Stimulated activated CD4-positive, alpha-beta T cell treated with anti-CD3 and anti-CD28 coated beads, Interleukin-15, amount 100 ng/mL, for 24 hours (primary cell): ENCODE data around the gene ENTPD2.

ENCODE experiments used
- DNase-seq: peaks from one replicate; pipeline ENCODE4 v3.0.0-alpha.2; 2020

ENTPD2 gene

DNA sequence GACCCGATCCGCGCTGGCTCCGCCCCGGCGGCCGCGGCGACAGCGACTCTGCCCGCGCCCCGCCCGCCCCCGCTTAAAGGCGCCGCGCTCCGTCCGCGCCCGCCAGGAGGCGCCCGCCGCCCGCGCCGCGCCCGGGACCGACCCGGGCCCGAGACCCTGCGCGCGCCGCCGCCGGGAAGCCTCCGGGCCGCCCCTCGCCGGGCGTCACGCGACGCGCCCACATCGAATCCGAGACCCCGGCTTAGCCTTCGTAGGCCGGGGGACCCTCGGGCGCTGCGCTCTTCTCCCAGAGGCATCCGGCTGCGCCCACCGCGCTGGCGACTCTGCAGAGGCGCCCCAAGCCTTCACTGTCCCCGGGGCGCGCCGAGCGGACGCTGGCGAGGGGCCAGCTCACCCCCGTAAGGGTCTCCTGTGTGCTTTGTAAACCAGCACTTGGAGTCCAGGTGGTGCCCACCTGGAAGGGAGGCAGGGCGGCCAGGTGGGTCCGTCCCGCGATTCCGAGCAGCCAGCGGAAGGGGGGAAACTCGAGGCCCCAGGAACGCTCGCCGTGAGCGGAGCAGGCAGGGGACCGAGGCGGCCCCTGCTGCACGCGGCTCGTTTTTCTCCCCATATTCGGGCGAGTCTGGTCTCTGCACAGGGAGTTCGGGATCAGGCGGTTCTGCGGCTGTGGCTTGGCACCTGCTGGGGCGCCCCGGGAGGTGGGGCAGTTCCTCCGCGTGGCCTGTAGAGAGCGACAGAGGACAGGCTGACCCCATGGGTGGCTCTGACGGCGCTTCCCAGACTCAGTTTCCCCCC, 25.4 kb downstream of the ENTPD2 start:
- peak; percentile 80 for DNase-seq

- no peak for DNase-seq
Measured at GRCh38 chr9:137027369-137028262, 26.2 kb downstream of the ENTPD2 start, which contains the start of gene ABCA2. Gene ABCA2 (minus strand): TSS chr9:137028237. CDS start chr9:137028140, 97 bp downstream.

- DNase-seq, result no peak
Measured at GRCh38 chr9:137026828-137027227, 27.0 kb downstream of the ENTPD2 start.

DNA sequence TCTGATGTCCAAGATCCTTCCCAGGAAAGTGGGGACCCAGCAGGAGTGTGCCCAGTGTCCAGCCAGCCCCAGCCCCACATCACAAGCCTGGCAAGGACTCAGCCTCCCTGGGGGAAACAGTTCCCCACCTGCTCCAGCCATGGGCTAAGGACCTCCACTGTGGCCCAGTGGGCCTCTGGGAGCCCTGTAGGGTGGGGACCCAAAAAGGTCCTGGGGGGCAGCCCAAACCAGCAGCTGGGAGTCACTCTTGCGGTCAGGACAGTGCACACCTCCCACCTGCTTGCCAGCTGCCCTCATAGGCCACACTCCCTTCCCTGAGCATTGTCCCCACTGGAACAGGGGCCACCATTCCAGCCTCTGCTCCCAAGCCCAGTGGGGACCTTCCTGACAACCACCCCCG, 27.5 kb downstream of the ENTPD2 start:
- no peak for DNase-seq

DNA sequence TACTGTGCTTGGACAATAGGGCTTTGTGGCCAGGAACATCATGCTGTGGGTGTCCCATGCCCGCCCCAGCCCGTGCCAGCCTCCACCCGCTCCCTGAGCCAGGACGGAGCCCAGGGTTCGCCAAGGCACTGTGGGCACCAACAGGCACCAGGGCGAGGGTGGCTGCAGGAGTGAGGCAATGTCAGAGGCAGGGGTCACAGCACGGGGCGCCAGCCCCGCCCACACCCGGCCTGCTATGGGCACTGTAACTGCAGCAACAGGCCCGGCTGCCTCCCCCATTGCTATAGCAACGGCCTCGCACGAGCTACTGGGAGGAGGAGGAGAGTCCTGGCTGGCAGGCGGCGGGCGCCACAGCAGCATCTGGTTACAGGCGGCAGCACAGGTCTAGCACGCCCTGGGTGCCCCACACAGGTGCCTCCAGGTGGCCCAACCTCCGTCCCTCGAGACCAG, 28.3 kb downstream of the ENTPD2 start:
- DNase-seq, result no peak

DNA sequence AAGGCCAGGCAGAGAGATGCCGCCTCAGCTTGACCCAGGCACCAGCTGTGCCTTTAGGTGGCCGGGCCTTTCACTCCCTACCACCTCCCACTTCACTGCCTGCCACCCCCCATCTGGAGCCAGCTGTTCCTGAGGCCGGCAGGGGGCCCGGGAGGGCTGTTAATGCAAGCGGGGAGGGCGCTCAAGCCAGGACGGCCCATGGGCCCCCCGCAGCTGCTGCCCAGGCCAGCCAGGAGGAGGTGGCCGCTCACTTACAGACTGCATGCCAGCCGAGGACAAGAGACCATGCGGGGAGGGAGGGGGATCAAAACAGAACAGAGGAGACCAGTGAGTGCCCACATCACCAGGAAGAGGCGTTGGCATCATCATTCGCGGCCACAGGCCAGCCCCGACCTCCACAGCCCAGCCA, 30.3 kb downstream of the ENTPD2 start:
- DNase-seq, result no peak

DNA sequence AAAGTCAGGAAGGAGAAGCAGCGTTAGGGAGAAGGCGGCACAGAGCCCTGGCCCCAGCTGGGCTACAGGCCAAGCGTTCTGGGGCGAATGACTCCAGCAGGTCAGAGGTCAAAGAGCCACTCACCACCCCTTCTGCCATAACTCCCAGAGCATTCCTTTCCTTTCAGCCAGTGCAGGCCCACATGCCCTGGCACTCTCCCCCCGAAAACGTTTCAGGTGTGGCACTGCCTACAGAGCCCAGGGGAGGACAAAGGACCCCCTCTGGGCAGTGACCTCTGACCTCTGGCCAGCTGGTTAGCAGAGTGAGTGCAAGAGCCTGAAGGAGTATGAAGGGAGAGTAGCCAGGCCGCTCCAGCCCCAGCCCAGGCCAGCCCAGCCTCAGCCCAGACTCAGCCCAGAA, 30.7 kb downstream of the ENTPD2 start:
- DNase-seq, result no peak

- no peak for DNase-seq
Measured at GRCh38 chr9:137022662-137023008, 31.2 kb downstream of the ENTPD2 start.

- DNase-seq, result peak; percentile 88
Measured at GRCh38 chr9:137021979-137022661, 31.7 kb downstream of the ENTPD2 start.

DNA sequence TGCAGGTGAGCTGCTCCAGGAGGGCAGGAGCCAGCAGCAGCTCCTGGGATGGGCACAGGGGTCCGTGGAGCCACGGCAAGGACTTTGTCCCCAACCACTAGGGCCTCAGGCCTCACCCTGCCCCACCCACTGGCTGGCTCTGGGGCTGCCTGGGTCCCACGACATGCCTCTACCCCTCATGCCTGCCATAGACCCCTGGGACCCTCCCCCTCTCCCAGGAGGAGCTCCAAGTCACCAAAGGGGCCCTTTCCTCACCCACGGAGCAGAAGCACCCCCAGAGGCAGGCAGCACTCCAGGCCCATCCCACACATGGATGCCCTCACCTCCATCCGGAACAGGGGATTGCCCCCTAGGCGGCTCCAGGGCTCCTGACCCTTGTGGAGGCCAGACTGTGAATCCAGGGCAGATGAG, 32.3 kb downstream of the ENTPD2 start:
- no peak for DNase-seq

DNA sequence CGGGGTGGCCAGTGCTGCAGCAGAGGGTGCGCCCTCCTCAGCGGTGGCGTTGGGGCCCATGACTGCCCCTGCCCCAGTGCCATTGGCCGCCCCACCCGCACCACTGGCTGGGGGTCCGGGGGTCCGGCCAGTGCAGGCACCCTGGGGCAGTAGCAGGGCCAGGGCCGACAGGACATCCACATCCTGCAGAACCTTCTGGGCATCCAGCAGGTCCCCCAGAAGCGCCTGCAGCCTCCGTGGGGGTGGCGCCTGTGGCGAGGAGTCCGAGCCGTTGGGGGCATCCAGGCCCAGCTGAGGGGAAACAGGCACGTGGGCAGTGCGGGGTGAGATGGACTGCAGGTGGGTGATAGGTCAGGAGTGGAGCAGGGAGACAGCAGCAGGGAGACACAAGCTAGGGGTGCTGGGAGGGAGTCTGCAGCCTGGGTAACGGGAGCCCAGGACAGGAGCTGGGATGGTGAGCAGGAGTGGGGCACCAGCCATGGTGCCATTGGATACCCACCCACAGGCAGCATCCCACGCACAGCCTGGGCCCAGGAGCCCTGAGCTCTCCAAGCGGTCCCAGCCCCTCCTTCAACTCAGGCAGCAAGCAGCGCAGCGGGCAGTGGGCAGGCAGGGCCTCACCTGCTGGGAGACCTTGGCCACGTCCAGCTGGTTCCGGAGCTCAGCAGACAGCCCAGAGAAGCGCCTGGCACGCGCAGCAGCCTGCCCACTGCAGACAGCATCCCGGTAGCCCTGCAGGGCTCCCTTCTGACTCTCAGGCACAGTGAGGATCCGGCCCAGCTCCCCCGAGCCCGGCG, 32.9 kb downstream of the ENTPD2 start:
- no peak for DNase-seq

DNA sequence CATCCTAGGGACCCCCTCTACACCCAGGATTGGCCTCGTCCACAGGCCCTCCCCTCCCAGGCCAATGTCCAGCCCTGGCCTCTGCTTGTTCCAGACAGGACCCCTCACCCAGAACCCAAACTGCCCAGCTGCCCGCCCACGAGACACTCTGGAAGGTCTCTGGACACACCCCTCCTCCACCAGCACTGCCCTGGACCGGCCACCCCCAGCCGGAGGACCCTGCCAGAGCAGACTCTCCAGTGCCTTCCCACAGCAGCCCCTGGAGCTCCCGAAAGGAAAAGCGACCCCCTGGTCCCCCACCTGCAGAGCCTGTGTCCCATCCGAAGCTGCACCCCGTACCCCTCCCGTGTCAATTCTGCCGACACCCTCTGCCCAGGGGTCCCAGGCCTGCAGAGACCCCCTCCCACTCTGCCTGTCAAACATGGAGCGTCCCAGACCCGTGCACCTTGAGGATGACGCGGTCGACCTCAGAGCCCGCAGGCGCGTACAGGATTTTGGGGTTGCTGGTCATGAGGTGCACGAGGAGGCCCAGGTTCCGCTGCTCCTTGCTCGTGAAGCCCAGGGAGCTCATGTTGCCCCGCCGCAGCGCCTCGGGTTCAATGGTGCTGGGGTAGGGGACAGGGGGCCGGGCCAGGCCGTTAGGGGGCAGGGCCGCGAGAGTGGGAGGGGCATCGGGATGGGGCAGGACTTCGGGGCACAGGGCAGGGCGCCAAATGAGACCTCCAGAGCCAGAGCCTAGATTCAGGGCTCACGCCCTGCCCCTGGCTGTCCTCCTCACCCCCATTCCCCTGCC, 33.8 kb downstream of the ENTPD2 start:
- DNase-seq, result no peak

- no peak for DNase-seq
Measured at GRCh38 chr9:137018761-137019559, 34.9 kb downstream of the ENTPD2 start.

DNA sequence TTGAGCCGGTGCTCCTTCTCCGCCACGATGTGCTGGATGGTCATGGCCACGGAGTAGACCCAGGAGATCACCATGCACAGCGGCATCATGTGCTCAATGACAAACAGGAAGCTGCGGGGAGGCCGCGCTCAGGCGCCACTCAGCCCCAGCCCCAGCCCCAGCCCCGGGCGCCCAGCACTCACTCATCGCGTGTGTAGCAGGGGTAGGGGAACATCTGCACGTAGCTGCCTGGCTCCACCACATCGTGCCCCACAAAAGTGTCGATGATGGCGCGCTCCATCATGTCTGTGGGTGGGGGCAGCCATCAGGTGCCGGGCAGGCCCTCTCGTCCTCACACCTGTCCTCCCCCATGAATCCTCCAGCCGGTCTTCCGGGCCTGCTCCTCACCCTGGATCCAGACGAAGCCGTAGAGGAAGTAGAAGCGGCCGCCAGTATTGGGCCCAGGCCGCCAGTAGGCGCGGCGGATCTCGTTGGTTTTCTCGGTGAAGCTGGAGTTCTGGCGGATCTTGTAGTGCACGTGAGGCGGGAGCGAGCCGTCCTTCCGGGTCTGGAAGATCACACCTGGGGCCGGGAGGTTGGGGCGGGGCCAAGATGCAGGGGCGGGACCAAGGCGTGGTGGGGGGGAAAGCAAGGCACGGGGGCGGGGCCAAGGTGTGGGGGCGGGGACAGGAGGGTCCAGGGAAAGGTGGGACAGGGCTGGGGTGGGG, 35.9 kb downstream of the ENTPD2 start:
- DNase-seq, result no peak

DNA sequence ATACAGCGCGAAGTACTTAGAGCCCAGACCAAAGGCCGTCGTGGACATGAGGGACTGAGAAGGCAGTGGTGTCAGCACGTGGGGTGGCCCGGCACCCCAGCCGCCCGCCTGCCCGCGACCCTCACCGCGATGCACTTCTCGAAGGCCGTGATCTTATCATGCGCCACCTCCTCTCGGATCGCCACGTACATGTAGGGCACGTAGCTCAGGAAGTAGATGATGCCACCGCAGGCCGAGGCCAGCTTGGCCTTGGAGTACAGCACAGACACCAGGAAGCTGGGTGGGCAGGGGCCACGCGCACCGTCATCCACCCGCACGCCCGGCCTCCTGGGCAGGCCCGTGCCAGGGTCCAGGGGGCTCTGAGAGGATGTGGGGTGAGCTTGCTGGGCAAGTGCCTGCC, 36.8 kb downstream of the ENTPD2 start:
- no peak for DNase-seq

DNA sequence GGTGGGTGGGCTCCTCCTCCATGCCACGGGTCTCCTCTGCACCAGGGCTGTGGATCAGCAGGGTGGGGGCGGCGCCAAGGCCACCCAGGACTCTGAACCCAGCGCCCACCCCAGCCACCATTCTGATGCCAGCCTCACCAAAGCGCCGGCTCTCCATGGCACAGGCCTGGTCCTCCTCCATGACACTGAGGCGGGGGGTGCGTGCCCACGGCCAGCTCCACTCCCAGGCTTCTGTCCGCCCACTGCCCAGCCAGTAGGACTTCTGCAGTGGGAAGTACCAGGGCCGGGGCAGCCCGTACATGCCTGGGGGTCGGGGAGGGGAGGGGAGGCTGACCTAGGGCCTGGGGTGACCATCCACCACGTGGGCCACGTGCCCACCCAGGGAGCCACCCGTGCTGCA, 37.4 kb downstream of the ENTPD2 start:
- DNase-seq, result no peak

DNA sequence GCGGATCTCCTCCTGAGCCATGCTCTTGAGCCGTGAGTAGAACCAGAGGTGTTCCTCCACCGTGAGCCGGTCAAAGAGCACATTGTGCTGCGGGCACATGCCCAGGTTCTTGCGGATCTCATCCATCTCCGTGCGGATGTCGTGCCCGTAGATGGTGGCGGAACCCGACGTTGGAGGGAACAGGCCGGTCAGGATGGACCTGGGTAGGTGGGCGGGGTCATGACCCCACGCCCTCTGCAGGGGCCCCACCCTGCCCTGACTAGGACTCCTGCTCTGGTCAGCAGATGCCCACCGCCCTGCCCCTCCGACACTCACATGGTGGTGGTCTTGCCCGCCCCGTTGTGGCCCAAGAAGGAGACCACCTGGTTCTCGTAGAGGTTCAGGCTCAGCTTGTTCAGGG, 37.9 kb downstream of the ENTPD2 start:
- DNase-seq, result no peak

GRCh38 chr9:137015540-137015930, 38.3 kb downstream of the ENTPD2 start:
- no peak for DNase-seq

- no peak for DNase-seq
Measured at GRCh38 chr9:137014776-137015539, 38.9 kb downstream of the ENTPD2 start.
